NB4 (cell line): ENCODE data around the gene CNTLN.

Source experiments
- MAX ChIP-seq: IDR thresholded peaks from 2 replicates; pipeline ENCODE4 v1.6.1; 2011; ENCODE audit warnings: low read depth, low read length
- TF ChIP-seq, protein P1 (sequence below): IDR thresholded peaks from one replicate; pipeline ENCODE4 v1.5.1; 2012; ENCODE audit warnings: low read depth, low read length

DNA sequence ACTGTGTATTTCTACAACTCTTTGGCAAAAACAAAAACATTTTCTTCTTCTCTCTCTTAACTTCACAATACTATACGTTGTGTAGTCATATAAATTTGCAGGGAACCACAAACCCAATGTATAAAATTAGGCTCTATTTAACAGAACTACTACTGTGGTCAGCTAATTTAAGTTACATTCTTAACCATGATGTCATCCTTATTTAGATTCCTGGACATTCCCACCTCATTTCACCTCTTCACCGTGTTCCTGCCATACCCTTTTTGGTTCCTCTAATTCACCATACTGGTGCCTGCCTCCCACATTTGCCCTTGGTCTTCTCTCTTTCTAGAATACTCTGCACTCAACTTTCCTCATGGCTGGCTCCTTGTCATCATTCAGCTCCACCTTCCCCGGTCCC is 368.4 kb downstream of the CNTLN start:
- no peak for TF ChIP-seq MAX
- TF ChIP-seq, protein P1, sequence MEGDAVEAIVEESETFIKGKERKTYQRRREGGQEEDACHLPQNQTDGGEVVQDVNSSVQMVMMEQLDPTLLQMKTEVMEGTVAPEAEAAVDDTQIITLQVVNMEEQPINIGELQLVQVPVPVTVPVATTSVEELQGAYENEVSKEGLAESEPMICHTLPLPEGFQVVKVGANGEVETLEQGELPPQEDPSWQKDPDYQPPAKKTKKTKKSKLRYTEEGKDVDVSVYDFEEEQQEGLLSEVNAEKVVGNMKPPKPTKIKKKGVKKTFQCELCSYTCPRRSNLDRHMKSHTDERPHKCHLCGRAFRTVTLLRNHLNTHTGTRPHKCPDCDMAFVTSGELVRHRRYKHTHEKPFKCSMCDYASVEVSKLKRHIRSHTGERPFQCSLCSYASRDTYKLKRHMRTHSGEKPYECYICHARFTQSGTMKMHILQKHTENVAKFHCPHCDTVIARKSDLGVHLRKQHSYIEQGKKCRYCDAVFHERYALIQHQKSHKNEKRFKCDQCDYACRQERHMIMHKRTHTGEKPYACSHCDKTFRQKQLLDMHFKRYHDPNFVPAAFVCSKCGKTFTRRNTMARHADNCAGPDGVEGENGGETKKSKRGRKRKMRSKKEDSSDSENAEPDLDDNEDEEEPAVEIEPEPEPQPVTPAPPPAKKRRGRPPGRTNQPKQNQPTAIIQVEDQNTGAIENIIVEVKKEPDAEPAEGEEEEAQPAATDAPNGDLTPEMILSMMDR = no peak
